ENCODE results near the gene ZNF892. TPM values are rescaled to one million over a fixed set of nuclear protein-coding genes. Genes with fewer than 3 reads are reported as not detected.

ZNF892 gene
- total RNA-seq, 1 donor: 5.6 TPM

- TF ChIP-seq CTCF (IDR thresholded peaks at IDR 0.05; ENCODE audit: insufficient read depth, low read depth, low read length): no peak
- peak overlapping the region; percentile 98 for H3K4me3 ChIP-seq (ENCODE audit: low read depth, low read length)
- no peak for DNase-seq (ENCODE audit: low read depth)
Observed at GRCh38 chr2:95166065-95166763, 41.1 kb upstream of the ZNF892 start.

- DNase-seq (ENCODE audit: low read depth): no peak
- no peak for TF ChIP-seq CTCF (IDR thresholded peaks at IDR 0.05; ENCODE audit: insufficient read depth, low read depth, low read length)
- H3K4me3 ChIP-seq (ENCODE audit: low read depth, low read length): no peak overlapping the region
Observed at GRCh38 chr2:95171902-95172301, 35.4 kb upstream of the ZNF892 start.

- no peak for TF ChIP-seq CTCF (IDR thresholded peaks at IDR 0.05; ENCODE audit: insufficient read depth, low read depth, low read length)
- H3K4me3 ChIP-seq (ENCODE audit: low read depth, low read length): no peak overlapping the region
- no peak for DNase-seq (ENCODE audit: low read depth)
Observed at GRCh38 chr2:95174031-95174542, 33.2 kb upstream of the ZNF892 start.

DNA sequence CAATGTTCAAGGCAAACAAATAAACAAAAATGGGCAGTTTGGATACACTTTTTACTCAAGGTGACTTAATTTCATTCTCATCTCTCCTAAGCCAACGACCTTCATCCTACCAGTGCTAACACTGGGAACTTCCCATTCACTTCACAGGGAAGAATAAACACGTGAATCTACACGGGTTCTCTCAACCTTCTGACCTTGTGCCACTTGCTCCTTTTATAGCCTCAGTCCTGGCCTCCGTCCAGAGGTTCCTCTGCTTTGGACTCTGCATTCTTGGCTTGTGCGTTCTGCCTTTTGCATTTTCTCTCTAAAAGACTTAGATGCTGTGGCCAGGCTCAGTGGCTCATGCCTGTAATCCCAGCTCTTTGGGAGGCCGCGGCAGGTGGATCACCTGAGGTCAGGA lies 27.9 kb upstream of the ZNF892 start:
- no peak for DNase-seq (ENCODE audit: low read depth)
- no peak overlapping the region for H3K4me3 ChIP-seq (ENCODE audit: low read depth, low read length)
- no peak for TF ChIP-seq CTCF (IDR thresholded peaks at IDR 0.05; ENCODE audit: insufficient read depth, low read depth, low read length)

DNA sequence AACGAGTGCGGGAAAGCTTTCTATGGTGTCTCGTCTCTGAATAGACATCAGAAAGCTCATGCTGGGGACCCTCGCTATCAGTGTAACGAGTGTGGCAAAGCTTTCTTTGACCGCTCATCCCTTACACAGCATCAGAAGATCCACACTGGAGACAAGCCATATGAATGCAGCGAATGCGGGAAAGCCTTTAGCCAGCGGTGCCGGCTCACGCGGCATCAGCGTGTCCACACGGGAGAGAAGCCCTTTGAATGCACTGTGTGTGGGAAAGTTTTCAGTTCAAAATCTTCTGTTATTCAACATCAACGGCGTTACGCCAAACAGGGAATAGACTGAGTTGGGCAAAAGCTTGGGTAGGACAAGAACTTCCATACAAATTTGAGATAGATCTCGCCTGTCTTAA lies 25.5 kb upstream of the ZNF892 start:
- no peak overlapping the region for H3K4me3 ChIP-seq (ENCODE audit: low read depth, low read length)
- no peak for DNase-seq (ENCODE audit: low read depth)
- TF ChIP-seq CTCF (IDR thresholded peaks at IDR 0.05; ENCODE audit: insufficient read depth, low read depth, low read length): no peak

- no peak for TF ChIP-seq CTCF (IDR thresholded peaks at IDR 0.05; ENCODE audit: insufficient read depth, low read depth, low read length)
- H3K4me3 ChIP-seq (ENCODE audit: low read depth, low read length): no peak overlapping the region
- DNase-seq (ENCODE audit: low read depth): no peak
Observed at GRCh38 chr2:95185197-95185596, 22.1 kb upstream of the ZNF892 start.

DNA sequence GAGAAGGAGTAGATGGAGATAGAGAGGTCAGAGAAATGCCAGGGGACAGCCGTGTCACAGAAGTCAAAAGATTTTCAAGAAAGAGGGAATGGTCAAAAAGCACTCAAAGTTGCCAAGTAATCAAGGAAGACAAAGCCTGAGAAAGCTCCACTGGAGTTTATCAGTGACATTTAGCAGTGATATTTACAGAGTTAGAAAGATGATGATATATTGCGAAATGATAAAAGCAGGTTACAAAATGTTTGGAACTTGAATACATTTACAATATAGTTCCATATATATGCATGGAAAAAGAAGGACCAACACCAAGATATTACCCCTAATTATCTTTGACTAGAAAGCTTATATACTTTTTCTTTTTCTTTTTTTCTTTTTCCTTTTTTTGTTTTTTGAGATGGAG lies 21.3 kb upstream of the ZNF892 start:
- no peak overlapping the region for H3K4me3 ChIP-seq (ENCODE audit: low read depth, low read length)
- TF ChIP-seq CTCF (IDR thresholded peaks at IDR 0.05; ENCODE audit: insufficient read depth, low read depth, low read length): no peak
- DNase-seq (ENCODE audit: low read depth): peak; percentile 10
